K562 (cell line): Measurements from ENCODE around the gene CENPX. TPM values are rescaled to one million over a fixed set of nuclear protein-coding genes. Genes with fewer than 3 reads are reported as not detected.

Experiments used
- CREBBP ChIP-seq: IDR thresholded peaks from one replicate; pipeline ENCODE4 v1.6.1; 2012; ENCODE audit warnings: low read depth, mild to moderate bottlenecking, control low read depth, inconsistent platforms, low read length
- HIVEP1 ChIP-seq: fragments of 250-450 bp; sonication (Bioruptor Pico); IDR thresholded peaks from 2 replicates; pipeline ENCODE4 v1.4.0; 2020; ENCODE audit warnings: mild to moderate bottlenecking
- LCOR ChIP-seq: sonication (generic); formaldehyde crosslinking; IDR thresholded peaks from 2 replicates; pipeline ENCODE4 v1.8.0; 2022; ENCODE audit warnings: mild to moderate bottlenecking, missing genetic modification reagents
- MNT ChIP-seq, 2 experiments: fragments of 450-650 bp; conservative IDR thresholded peaks; 2 replicates each; pipeline ENCODE4 v1.6.1; 2017; ENCODE audit warnings: mild to moderate bottlenecking in 2 of 2, moderate library complexity in 2 of 2
- NONO ChIP-seq, 2 experiments: fragments of 200-400 bp in 1 of 2; fragments of 450-650 bp in 1 of 2; formaldehyde crosslinking in 1 of 2; IDR thresholded peaks; 2 replicates each; pipeline ENCODE4 v1.6.1; 2017; ENCODE audit warnings: low read depth in 2 of 2, mild to moderate bottlenecking in 2 of 2, moderate library complexity in 2 of 2, low read length in 1 of 2
- RNF2 ChIP-seq: sonication (generic); IDR thresholded peaks from 2 replicates; pipeline ENCODE4 v1.6.1; 2016
- SMAD4 ChIP-seq: fragments of 250-450 bp; sonication (Bioruptor Pico); conservative IDR thresholded peaks from 2 replicates; pipeline ENCODE4 v1.8.0; 2021; ENCODE audit warnings: inconsistent platforms, mild to moderate bottlenecking, moderate library complexity
- SREBF1 ChIP-seq: fragments of 150-350 bp; IDR thresholded peaks from 2 replicates; pipeline ENCODE4 v1.6.1; 2014; ENCODE audit warnings: antibody characterized with exemption, low read depth, low read length, borderline replicate concordance
- SREBF2 ChIP-seq: sonication (generic); formaldehyde crosslinking; IDR thresholded peaks from 2 replicates; pipeline ENCODE4 v1.4.0; 2020; ENCODE audit warnings: mild to moderate bottlenecking, missing genetic modification reagents
- SRSF7 ChIP-seq: fragments of 200-400 bp; formaldehyde crosslinking; optimal IDR thresholded peaks from 2 replicates; pipeline ENCODE3; 2017; ENCODE audit warnings: mild to moderate bottlenecking, low read depth, low read length
- TEAD1 ChIP-seq, 2 experiments: fragments of 450-650 bp in 1 of 2; sonication (generic) in 1 of 2; formaldehyde crosslinking; IDR thresholded peaks; 2 replicates each; pipeline versions ENCODE4 v1.4.0 to v1.8.0; 2020 to 2022; ENCODE audit warnings: mild to moderate bottlenecking in 2 of 2, missing genetic modification reagents in 1 of 2
- ZBTB26 ChIP-seq: fragments of 450-650 bp; formaldehyde crosslinking; IDR thresholded peaks from 2 replicates; pipeline ENCODE4 v1.4.0; 2022; ENCODE audit warnings: missing genetic modification characterization
- ZFX ChIP-seq: sonication (generic); formaldehyde crosslinking; IDR thresholded peaks from 2 replicates; pipeline ENCODE4 v1.8.0; 2022; ENCODE audit warnings: mild to moderate bottlenecking, missing genetic modification reagents, moderate library complexity
- ZNF217 ChIP-seq: sonication (generic); formaldehyde crosslinking; IDR thresholded peaks from 2 replicates; pipeline ENCODE4 v1.8.0; 2022; ENCODE audit warnings: mild to moderate bottlenecking, missing genetic modification reagents
- polyA plus RNA-seq, 8 experiments: library from polyadenylated mRNA; depleted of rRNA in 4 of 8; stranded (reverse) in 5 of 8; unstranded in 3 of 8; fragments of >200 nt; fragmentation: Nextera tagmentation in 2 of 8; fragmentation: Illumina TruSeq in 1 of 8; extraction: Ambion mirVana in 2 of 8; extraction: Trizol in 1 of 8; gene quantifications; 2 replicates each; pipeline versions ENCODE4 v1.2.1 to v1.2.3, GENCODE V29; 2011 to 2014; ENCODE audit warnings: inconsistent platforms in 1 of 8, missing spikeins in 1 of 8
- total RNA-seq, 7 experiments: library from RNA; depleted of rRNA in 6 of 7; stranded (reverse); fragments of >200 nt in 6 of 7; fragmentation: Illumina TruSeq in 2 of 7; extraction: Trizol in 2 of 7; gene quantifications; 2 replicates each; pipeline versions ENCODE4 v1.2.1 to v1.2.3, GENCODE V29; 2011 to 2021; ENCODE audit warnings: low replicate concordance in 1 of 7
- TF ChIP-seq, protein P1 (sequence below): fragments of 450-650 bp; formaldehyde crosslinking; IDR thresholded peaks from 2 replicates; pipeline ENCODE4 v1.4.0; 2020; ENCODE audit warnings: mild to moderate bottlenecking, moderate library complexity
- TF ChIP-seq, protein P2 (sequence below): fragments of 250-450 bp; sonication (Bioruptor Pico); IDR thresholded peaks from 2 replicates; pipeline ENCODE4 v1.4.0; 2020; ENCODE audit warnings: mild to moderate bottlenecking
- TF ChIP-seq, protein P3 (sequence below): sonication (generic); formaldehyde crosslinking; IDR thresholded peaks from 2 replicates; pipeline ENCODE4 v1.9.0; 2022; ENCODE audit warnings: mild to moderate bottlenecking, missing genetic modification reagents
- TF ChIP-seq, protein P4 (sequence below): sonication (generic); formaldehyde crosslinking; IDR thresholded peaks from 2 replicates; pipeline ENCODE4 v1.8.1; 2023; ENCODE audit warnings: mild to moderate bottlenecking, missing genetic modification reagents

CENPX gene
- total and polyA plus RNA-seq, 9 of the 15 experiments (the other 6 are each of a cell fraction or from before 2014, with no cell fraction given): 32.7 to 352 (median 127) TPM

GRCh38 chr17:81976332-81977210, 46.1 kb downstream of the CENPX start (continued):
- TF ChIP-seq, protein P1, sequence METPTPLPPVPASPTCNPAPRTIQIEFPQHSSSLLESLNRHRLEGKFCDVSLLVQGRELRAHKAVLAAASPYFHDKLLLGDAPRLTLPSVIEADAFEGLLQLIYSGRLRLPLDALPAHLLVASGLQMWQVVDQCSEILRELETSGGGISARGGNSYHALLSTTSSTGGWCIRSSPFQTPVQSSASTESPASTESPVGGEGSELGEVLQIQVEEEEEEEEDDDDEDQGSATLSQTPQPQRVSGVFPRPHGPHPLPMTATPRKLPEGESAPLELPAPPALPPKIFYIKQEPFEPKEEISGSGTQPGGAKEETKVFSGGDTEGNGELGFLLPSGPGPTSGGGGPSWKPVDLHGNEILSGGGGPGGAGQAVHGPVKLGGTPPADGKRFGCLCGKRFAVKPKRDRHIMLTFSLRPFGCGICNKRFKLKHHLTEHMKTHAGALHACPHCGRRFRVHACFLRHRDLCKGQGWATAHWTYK (CRISPR knock-in tag): 0 out of 2 replicates have a peak, but pooled peaks have one; percentile 23
- TF ChIP-seq, protein P2, sequence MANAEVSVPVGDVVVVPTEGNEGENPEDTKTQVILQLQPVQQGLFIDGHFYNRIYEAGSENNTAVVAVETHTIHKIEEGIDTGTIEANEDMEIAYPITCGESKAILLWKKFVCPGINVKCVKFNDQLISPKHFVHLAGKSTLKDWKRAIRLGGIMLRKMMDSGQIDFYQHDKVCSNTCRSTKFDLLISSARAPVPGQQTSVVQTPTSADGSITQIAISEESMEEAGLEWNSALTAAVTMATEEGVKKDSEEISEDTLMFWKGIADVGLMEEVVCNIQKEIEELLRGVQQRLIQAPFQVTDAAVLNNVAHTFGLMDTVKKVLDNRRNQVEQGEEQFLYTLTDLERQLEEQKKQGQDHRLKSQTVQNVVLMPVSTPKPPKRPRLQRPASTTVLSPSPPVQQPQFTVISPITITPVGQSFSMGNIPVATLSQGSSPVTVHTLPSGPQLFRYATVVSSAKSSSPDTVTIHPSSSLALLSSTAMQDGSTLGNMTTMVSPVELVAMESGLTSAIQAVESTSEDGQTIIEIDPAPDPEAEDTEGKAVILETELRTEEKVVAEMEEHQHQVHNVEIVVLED (CRISPR knock-in tag): 0 out of 2 replicates have a peak, but pooled peaks have one; percentile 14
- TF ChIP-seq RNF2 (peak; percentile 49; the same call in 1 of the 2 replicates), CREBBP (no peak), LCOR (peak; percentile 71; the same call in 1 of the 2 replicates), ZFX (CRISPR knock-in tag) (peak; percentile 58), SREBF1 (no peak), SRSF7 (no peak), HIVEP1 (0 out of 2 replicates have a peak, but pooled peaks have one; percentile 4), SMAD4 (peak; percentile 60), ZBTB26 (CRISPR knock-in tag) (peak; percentile 84; the same call in 1 of the 2 replicates), SREBF2 (0 out of 2 replicates have a peak, but pooled peaks have one; percentile 21), NONO (IDR thresholded peaks at IDR 0.05; ENCODE audit: low read depth in 2 of 2, low read length in 1 of 2) (0 out of 4 replicates have a peak, but pooled peaks of 1 of the 2 experiments have one; percentile 5), ZNF217 (CRISPR knock-in tag) (0 out of 2 replicates have a peak, but pooled peaks have one; percentile 65), TEAD1 (CRISPR knock-in tag; IDR thresholded peaks at IDR 0.05) (no peak), MNT (conservative IDR thresholded peaks at IDR 0.05) (peak; percentile 82 to 84)
- TF ChIP-seq, protein P3, sequence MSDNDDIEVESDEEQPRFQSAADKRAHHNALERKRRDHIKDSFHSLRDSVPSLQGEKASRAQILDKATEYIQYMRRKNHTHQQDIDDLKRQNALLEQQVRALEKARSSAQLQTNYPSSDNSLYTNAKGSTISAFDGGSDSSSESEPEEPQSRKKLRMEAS (CRISPR knock-in tag): peak; percentile 98
- TF ChIP-seq, protein P4, sequence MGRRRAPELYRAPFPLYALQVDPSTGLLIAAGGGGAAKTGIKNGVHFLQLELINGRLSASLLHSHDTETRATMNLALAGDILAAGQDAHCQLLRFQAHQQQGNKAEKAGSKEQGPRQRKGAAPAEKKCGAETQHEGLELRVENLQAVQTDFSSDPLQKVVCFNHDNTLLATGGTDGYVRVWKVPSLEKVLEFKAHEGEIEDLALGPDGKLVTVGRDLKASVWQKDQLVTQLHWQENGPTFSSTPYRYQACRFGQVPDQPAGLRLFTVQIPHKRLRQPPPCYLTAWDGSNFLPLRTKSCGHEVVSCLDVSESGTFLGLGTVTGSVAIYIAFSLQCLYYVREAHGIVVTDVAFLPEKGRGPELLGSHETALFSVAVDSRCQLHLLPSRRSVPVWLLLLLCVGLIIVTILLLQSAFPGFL (CRISPR knock-in tag): 0 out of 2 replicates have a peak, but pooled peaks have one; percentile 79
